VCaP (cell line): ENCODE results near the gene ZC3H12C.

Source experiments
- H3K27ac ChIP-seq: fragments of 450-650 bp; 2 replicates; pipeline ENCODE4 v1.5.1; 2017
- TF ChIP-seq, protein P1 (sequence below): fragments of 450-650 bp; conservative IDR thresholded peaks from 2 replicates; pipeline ENCODE4 v1.5.1; 2017; ENCODE audit warnings: mild to moderate bottlenecking, moderate library complexity

Gene ZC3H12C

GRCh38 chr11:110093407-110094297, 460 bp downstream of the ZC3H12C start:
- TF ChIP-seq, protein P1, sequence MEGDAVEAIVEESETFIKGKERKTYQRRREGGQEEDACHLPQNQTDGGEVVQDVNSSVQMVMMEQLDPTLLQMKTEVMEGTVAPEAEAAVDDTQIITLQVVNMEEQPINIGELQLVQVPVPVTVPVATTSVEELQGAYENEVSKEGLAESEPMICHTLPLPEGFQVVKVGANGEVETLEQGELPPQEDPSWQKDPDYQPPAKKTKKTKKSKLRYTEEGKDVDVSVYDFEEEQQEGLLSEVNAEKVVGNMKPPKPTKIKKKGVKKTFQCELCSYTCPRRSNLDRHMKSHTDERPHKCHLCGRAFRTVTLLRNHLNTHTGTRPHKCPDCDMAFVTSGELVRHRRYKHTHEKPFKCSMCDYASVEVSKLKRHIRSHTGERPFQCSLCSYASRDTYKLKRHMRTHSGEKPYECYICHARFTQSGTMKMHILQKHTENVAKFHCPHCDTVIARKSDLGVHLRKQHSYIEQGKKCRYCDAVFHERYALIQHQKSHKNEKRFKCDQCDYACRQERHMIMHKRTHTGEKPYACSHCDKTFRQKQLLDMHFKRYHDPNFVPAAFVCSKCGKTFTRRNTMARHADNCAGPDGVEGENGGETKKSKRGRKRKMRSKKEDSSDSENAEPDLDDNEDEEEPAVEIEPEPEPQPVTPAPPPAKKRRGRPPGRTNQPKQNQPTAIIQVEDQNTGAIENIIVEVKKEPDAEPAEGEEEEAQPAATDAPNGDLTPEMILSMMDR: no peak
- peak overlapping the region; percentile 97 for H3K27ac ChIP-seq

DNA sequence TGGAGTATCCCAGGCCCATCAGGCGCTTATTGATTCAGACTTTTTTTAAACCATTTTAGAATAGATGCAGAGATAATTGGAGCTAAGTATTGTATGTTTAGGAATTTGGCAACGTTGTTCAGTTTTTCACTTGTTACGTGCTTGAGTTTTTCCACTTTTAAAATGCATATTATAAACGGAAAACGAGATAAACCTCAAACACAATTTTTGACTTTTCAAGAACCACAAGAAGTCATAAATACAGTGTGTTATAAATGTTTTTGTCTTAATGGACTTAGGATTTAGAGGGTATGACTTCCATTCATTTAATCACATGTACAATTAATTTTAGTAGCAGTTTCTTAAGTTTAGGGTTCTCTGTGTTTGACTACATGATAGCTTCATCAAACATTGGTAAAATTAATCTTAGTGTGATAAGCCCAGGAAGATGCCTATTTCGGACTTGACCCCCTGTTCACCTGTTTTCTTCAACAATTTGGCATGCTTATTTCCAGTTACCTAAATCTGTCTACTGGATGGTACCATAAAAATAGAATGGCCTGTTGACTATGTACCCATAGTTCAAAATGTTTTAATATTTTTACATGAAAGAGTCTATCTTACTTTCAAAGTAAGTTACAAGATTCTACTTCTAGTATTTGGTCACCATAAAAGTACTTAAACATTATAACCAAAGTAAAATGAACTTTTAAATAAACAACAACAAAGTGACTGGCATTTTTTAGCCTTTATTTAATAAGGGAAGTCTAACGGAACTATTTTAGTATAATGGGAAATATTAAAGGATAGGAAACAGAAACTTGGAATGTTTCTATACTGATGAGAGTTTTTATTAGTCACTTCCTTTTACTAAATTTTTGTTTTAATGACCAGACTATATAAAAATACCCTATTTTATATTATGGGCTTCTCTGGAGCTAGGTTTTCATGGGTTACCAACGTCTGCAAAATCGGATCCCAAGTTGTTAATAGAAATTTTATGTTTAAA, 1.4 kb downstream of the ZC3H12C start:
- H3K27ac ChIP-seq: peak overlapping the region; percentile 97
- TF ChIP-seq, protein P1: no peak

GRCh38 chr11:110095554-110095953, 2.4 kb downstream of the ZC3H12C start:
- TF ChIP-seq, protein P1: no peak
- no peak overlapping the region for H3K27ac ChIP-seq

GRCh38 chr11:110096496-110096895, 3.3 kb downstream of the ZC3H12C start:
- H3K27ac ChIP-seq: no peak overlapping the region
- TF ChIP-seq, protein P1: no peak

DNA sequence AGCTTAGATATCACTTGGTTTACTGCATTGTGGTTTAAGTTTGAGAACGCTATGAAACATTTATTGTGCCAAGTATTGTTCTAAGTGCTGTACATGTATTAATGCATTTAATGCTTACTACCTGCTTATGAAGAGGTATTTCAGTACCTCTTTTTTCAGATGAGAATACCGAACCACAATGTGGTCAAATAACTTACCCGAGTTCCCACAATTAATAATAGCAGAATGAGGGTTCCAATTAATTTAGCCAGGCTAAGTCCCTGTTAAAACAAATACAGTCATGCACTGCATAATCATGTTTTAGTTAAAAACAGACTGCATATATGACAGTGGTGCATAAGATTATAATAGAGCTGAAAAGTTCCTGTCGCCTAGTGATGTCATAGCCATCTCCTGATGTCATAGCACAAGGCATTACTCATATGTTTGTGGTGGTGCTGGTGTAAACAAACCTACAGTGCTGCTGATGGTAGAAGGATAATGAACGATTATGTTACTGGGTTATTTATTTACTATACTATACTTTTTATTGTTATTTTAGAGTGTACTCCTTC, 4.3 kb downstream of the ZC3H12C start:
- TF ChIP-seq, protein P1: no peak
- H3K27ac ChIP-seq: no peak overlapping the region

- TF ChIP-seq, protein P1: no peak
Observed at GRCh38 chr11:110098645-110099044, 5.5 kb downstream of the ZC3H12C start.

More at GRCh38 chr11:110098645-110099044, 5.5 kb downstream of the ZC3H12C start:
- no peak overlapping the region for H3K27ac ChIP-seq
